ACC112 (cell line): ENCODE measurements around the gene FN1.
A peak's percentile ranks its signal among the peaks of the same experiment; 100 is the strongest.

Experiments
- H2AFZ ChIP-seq: fragments of 200-600 bp; sonication (generic); one replicate; pipeline ENCODE4 v1.6.0; 2017; ENCODE audit warnings: antibody characterized with exemption, low read length; ENCODE audit not compliant: unreplicated experiment
- H3K27ac ChIP-seq: fragments of 200-600 bp; sonication (generic); 2 replicates; pipeline ENCODE4 v1.5.1; 2014; ENCODE audit warnings: low read depth, mild to moderate bottlenecking, antibody characterized with exemption, low read length, moderate library complexity
- H3K27me3 ChIP-seq: fragments of 200-600 bp; sonication (generic); 2 replicates; pipeline ENCODE4 v1.6.1; 2014; ENCODE audit warnings: mild to moderate bottlenecking, antibody characterized with exemption, low read length, moderate library complexity, mixed read lengths; ENCODE audit not compliant: insufficient read depth
- H3K36me3 ChIP-seq: fragments of 200-600 bp; sonication (generic); 2 replicates; pipeline ENCODE4 v1.6.1; 2016; ENCODE audit warnings: mild to moderate bottlenecking, antibody characterized with exemption, low read length, moderate library complexity, mixed read lengths; ENCODE audit not compliant: insufficient read depth
- H3K4me1 ChIP-seq: fragments of 200-600 bp; sonication (generic); one replicate; pipeline ENCODE4 v1.6.1; 2016; ENCODE audit warnings: low read length, mixed read lengths; ENCODE audit not compliant: insufficient read depth, unreplicated experiment, control insufficient read depth
- H3K4me3 ChIP-seq: fragments of 200-600 bp; sonication (generic); 2 replicates; pipeline ENCODE4 v1.5.1; 2014; ENCODE audit warnings: mild to moderate bottlenecking, low read depth, low read length
- H3K79me2 ChIP-seq: fragments of 200-600 bp; sonication (generic); one replicate; pipeline ENCODE4 v1.6.0; 2016; ENCODE audit warnings: low read length; ENCODE audit not compliant: control insufficient read depth, unreplicated experiment, insufficient read depth

The FN1 gene

GRCh38 chr2:215431778-215432758 is 3.8 kb downstream of the FN1 start:
- H3K36me3 ChIP-seq: peaks cover 82% of the 10 kb centered on the region
- no peaks in the 10 kb centered on the region for H3K27me3 ChIP-seq
- H3K79me2 ChIP-seq: peaks cover 90% of the 10 kb centered on the region
- peak overlapping the region; percentile 96 for H3K4me3 ChIP-seq
- no peak overlapping the region for H2AFZ ChIP-seq
- H3K4me1 ChIP-seq: peaks cover 44% of the 10 kb centered on the region
- peak overlapping the region; percentile 95 for H3K27ac ChIP-seq

GRCh38 chr2:215431290-215431689 is 4.6 kb downstream of the FN1 start:
- Histone ChIP-seq H3K36me3 (peaks cover 86% of the 10 kb centered on the region), H3K4me3 (peak overlapping the region; percentile 96)

GRCh38 chr2:215430528-215431187 is 5.2 kb downstream of the FN1 start:
- H2AFZ ChIP-seq: no peak overlapping the region
- peaks cover 86% of the 10 kb centered on the region for H3K36me3 ChIP-seq
- H3K4me1 ChIP-seq: peaks cover 48% of the 10 kb centered on the region
- peak overlapping the region; percentile 95 for H3K27ac ChIP-seq
- peaks cover 89% of the 10 kb centered on the region for H3K79me2 ChIP-seq
- no peaks in the 10 kb centered on the region for H3K27me3 ChIP-seq
- peak overlapping the region; percentile 96 for H3K4me3 ChIP-seq

More at GRCh38 chr2:215431290-215431689, 4.6 kb downstream of the FN1 start:
- peaks cover 45% of the 10 kb centered on the region for H3K4me1 ChIP-seq
- no peaks in the 10 kb centered on the region for H3K27me3 ChIP-seq
- H3K27ac ChIP-seq: peak overlapping the region; percentile 95
- peaks cover 88% of the 10 kb centered on the region for H3K79me2 ChIP-seq
- no peak overlapping the region for H2AFZ ChIP-seq

GRCh38 chr2:215429424-215429823 is 6.4 kb downstream of the FN1 start:
- H3K27ac ChIP-seq: peak overlapping the region; percentile 95
- peak overlapping the region; percentile 96 for H3K4me3 ChIP-seq
- peaks cover 84% of the 10 kb centered on the region for H3K36me3 ChIP-seq
- H3K4me1 ChIP-seq: peaks cover 59% of the 10 kb centered on the region
- H3K27me3 ChIP-seq: no peaks in the 10 kb centered on the region
- H2AFZ ChIP-seq: no peak overlapping the region
- H3K79me2 ChIP-seq: peaks cover 89% of the 10 kb centered on the region

GRCh38 chr2:215428060-215428910 is 7.6 kb downstream of the FN1 start:
- peaks cover 86% of the 10 kb centered on the region for H3K36me3 ChIP-seq
- H3K4me1 ChIP-seq: peaks cover 70% of the 10 kb centered on the region
- peaks cover 90% of the 10 kb centered on the region for H3K79me2 ChIP-seq
- no peak overlapping the region for H2AFZ ChIP-seq
- H3K27ac ChIP-seq: peak overlapping the region; percentile 95
- no peaks in the 10 kb centered on the region for H3K27me3 ChIP-seq
- peak overlapping the region; percentile 96 for H3K4me3 ChIP-seq

GRCh38 chr2:215427585-215427984 is 8.3 kb downstream of the FN1 start:
- Histone ChIP-seq H3K4me1 (peaks cover 75% of the 10 kb centered on the region), H3K36me3 (peaks cover 85% of the 10 kb centered on the region), H3K4me3 (peak overlapping the region; percentile 96), H3K27ac (peak overlapping the region; percentile 95), H3K79me2 (peaks cover 89% of the 10 kb centered on the region), H2AFZ (no peak overlapping the region), H3K27me3 (no peaks in the 10 kb centered on the region)

GRCh38 chr2:215425021-215425782 is 10.7 kb downstream of the FN1 start:
- Histone ChIP-seq H3K4me1 (peaks cover 80% of the 10 kb centered on the region), H3K27me3 (no peaks in the 10 kb centered on the region), H3K27ac (peak overlapping the region; percentile 85), H3K79me2 (peaks cover 88% of the 10 kb centered on the region), H3K36me3 (peaks cover 87% of the 10 kb centered on the region), H2AFZ (no peak overlapping the region), H3K4me3 (peak overlapping the region; percentile 60)

- H3K4me3 ChIP-seq: peak overlapping the region; percentile 60
Measured at GRCh38 chr2:215423928-215424540, 11.8 kb downstream of the FN1 start.

GRCh38 chr2:215423234-215423633 is 12.6 kb downstream of the FN1 start:
- H3K27me3 ChIP-seq: no peaks in the 10 kb centered on the region
- peaks cover 83% of the 10 kb centered on the region for H3K36me3 ChIP-seq
- peak overlapping the region; percentile 85 for H3K27ac ChIP-seq
- peaks cover 80% of the 10 kb centered on the region for H3K4me1 ChIP-seq
- no peak overlapping the region for H2AFZ ChIP-seq
- peaks cover 75% of the 10 kb centered on the region for H3K79me2 ChIP-seq
- H3K4me3 ChIP-seq: peak overlapping the region; percentile 60

More at GRCh38 chr2:215423928-215424540, 11.8 kb downstream of the FN1 start:
- no peaks in the 10 kb centered on the region for H3K27me3 ChIP-seq
- no peak overlapping the region for H2AFZ ChIP-seq
- H3K4me1 ChIP-seq: peaks cover 79% of the 10 kb centered on the region
- peak overlapping the region; percentile 85 for H3K27ac ChIP-seq
- peaks cover 84% of the 10 kb centered on the region for H3K36me3 ChIP-seq
- peaks cover 80% of the 10 kb centered on the region for H3K79me2 ChIP-seq
